K562 (cell line): ENCODE measurements around the gene SUV39H2. TPM values are rescaled to one million over a fixed set of nuclear protein-coding genes. Genes with fewer than 3 reads are reported as not detected.

Experiments
- ATAC-seq: fragments of 200-7000 bp; cut with Tn5 transposase; 3 replicates; pipeline ENCODE4 v1.9.1; 2020; ENCODE audit warnings: moderate library complexity
- BruUV-seq: library from RNA; stranded (reverse); fragments of 400-500 nt; replicated peaks from 2 replicates; lab custom pipeline; 2021; lab: Mats Ljungman, UMichigan
- CTCF ChIA-PET: fragments of 300-600 bp; formaldehyde crosslinking; extraction: SDS; loops from one replicate; lab custom pipeline; 2021; ENCODE audit warnings: low intra/inter-chr PET ratio; lab: Yijun Ruan, JAX
- POLR2A ChIA-PET: fragments of 300-600, 350-650 bp; sonication (Branson Sonifier 250); formaldehyde crosslinking; extraction: SDS; loops from one replicate; lab custom pipeline; 2021; ENCODE audit warnings: antibody characterized with exemption, inconsistent platforms; lab: Yijun Ruan, JAX
- DNase-seq, 4 experiments: peaks; one replicate each; pipeline versions ENCODE4 v3.0.0 to v3.0.0-alpha.2; 2011 to 2018; ENCODE audit warnings: low spot score in 3 of 4, mixed read lengths in 3 of 4; ENCODE audit errors: extremely low read depth in 1 of 4
- FAIRE-seq: peaks from 2 replicates; lab custom pipeline; 2011; peaks lifted over from hg19 to GRCh38; lab: Jason Lieb, UNC
- H2AFZ ChIP-seq: 2 replicates; pipeline ENCODE4 v1.6.0; 2011; ENCODE audit warnings: low read depth, low read length, control low read depth, inconsistent platforms
- H3K27ac ChIP-seq: fragments of 200-600 bp; 3 replicates; pipeline ENCODE4 v1.8.0; 2011; ENCODE audit warnings: low read depth, mild to moderate bottlenecking, control low read depth, inconsistent platforms, low read length, moderate library complexity, mixed read lengths; ENCODE audit errors: extremely low read depth
- H3K27me3 ChIP-seq, 2 experiments: fragments of 300-600 bp in 1 of 2; 2 replicates in 1 of 2; 3 replicates in 1 of 2; pipeline versions ENCODE4 v1.6.0 to v1.8.0; 2011; ENCODE audit warnings: inconsistent platforms in 2 of 2, low read length in 2 of 2, mild to moderate bottlenecking in 1 of 2, mixed read lengths in 1 of 2, moderate library complexity in 1 of 2; ENCODE audit not compliant: control insufficient read depth in 2 of 2, insufficient read depth in 2 of 2
- H3K36me3 ChIP-seq: fragments of 300-600 bp; 3 replicates; pipeline ENCODE4 v1.8.0; 2011; ENCODE audit warnings: mild to moderate bottlenecking, low read length, inconsistent platforms; ENCODE audit not compliant: control insufficient read depth, insufficient read depth
- H3K4me1 ChIP-seq, 2 experiments: fragments of 200-600 bp in 1 of 2; replicated peaks in 1 of 2; 2 replicates in 1 of 2; 3 replicates in 1 of 2; pipeline versions ENCODE4 v1.5.1 to v1.8.0; 2011; ENCODE audit warnings: inconsistent platforms in 2 of 2, low read length in 2 of 2, mild to moderate bottlenecking in 1 of 2, mixed read lengths in 1 of 2, moderate library complexity in 1 of 2; ENCODE audit not compliant: control insufficient read depth in 2 of 2, insufficient read depth in 2 of 2
- H3K4me2 ChIP-seq: 2 replicates; pipeline ENCODE4 v1.6.1; 2011; ENCODE audit warnings: low read length, control low read depth, inconsistent platforms, mixed read lengths; ENCODE audit not compliant: insufficient read depth
- H3K4me3 ChIP-seq: fragments of 200-600 bp; sonication (generic), shearing (Covaris generic); 2 replicates; pipeline ENCODE4 v1.5.1; 2016; ENCODE audit warnings: control low read depth, inconsistent platforms
- H3K79me2 ChIP-seq: fragments of 200-600 bp; 3 replicates; pipeline ENCODE4 v1.8.0; 2011; ENCODE audit warnings: low read length, inconsistent platforms; ENCODE audit not compliant: control insufficient read depth, insufficient read depth
- H3K9ac ChIP-seq, 2 experiments: 2 replicates each; pipeline versions ENCODE4 v1.6.0 to v1.6.1; 2011; ENCODE audit warnings: low read depth in 2 of 2, low read length in 2 of 2, control low read depth in 1 of 2, inconsistent platforms in 1 of 2, mild to moderate bottlenecking in 1 of 2, mixed read lengths in 1 of 2; ENCODE audit not compliant: insufficient read depth in 1 of 2
- H3K9me1 ChIP-seq: one replicate; pipeline ENCODE4 v1.6.0; 2011; ENCODE audit warnings: inconsistent platforms, mild to moderate bottlenecking, low read length, moderate library complexity; ENCODE audit not compliant: control insufficient read depth, insufficient read depth
- H3K9me3 ChIP-seq: replicated peaks from 2 replicates; pipeline ENCODE4 v1.5.1; 2011; ENCODE audit warnings: low read depth, low read length, inconsistent platforms; ENCODE audit not compliant: control insufficient read depth, insufficient read depth
- H4K20me1 ChIP-seq: replicated peaks from 2 replicates; pipeline ENCODE4 v1.6.1; 2011; ENCODE audit warnings: low read length, inconsistent platforms, mixed read lengths; ENCODE audit not compliant: control insufficient read depth, insufficient read depth
- ARID4B ChIP-seq: sonication (generic); formaldehyde crosslinking; IDR thresholded peaks from 2 replicates; pipeline ENCODE4 v1.8.0; 2022; ENCODE audit warnings: mild to moderate bottlenecking, missing genetic modification reagents
- CGGBP1 ChIP-seq: fragments of 250-450 bp; sonication (Bioruptor Pico); IDR thresholded peaks from 2 replicates; pipeline ENCODE4 v1.9.0; 2021; ENCODE audit warnings: mild to moderate bottlenecking
- MLX ChIP-seq, 2 experiments: fragments of 450-650 bp in 1 of 2; sonication (generic) in 1 of 2; formaldehyde crosslinking; conservative IDR thresholded peaks; 2 replicates each; pipeline versions ENCODE4 v1.4.0 to v1.8.1; 2020 to 2022; ENCODE audit warnings: mild to moderate bottlenecking in 1 of 2, missing genetic modification reagents in 1 of 2
- NR2C2 ChIP-seq, 2 experiments: fragments of 200-800 bp in 1 of 2; sonication (Bioruptor generic) in 1 of 2; sonication (generic) in 1 of 2; formaldehyde crosslinking in 1 of 2; IDR thresholded peaks; 2 replicates each; pipeline versions ENCODE4 v1.6.1 to v1.8.0; 2016 to 2022; ENCODE audit warnings: mild to moderate bottlenecking in 1 of 2, missing compliant biosample characterization in 1 of 2, missing genetic modification characterization in 1 of 2, missing genetic modification reagents in 1 of 2
- POLR2A ChIP-seq: fragments of 450-650 bp; conservative IDR thresholded peaks from 2 replicates; pipeline ENCODE4 v1.6.1; 2016
- SRSF1 ChIP-seq: fragments of 200-400 bp; formaldehyde crosslinking; IDR thresholded peaks from 2 replicates; pipeline ENCODE4 v1.6.1; 2017; ENCODE audit warnings: mild to moderate bottlenecking, low read depth, low read length, moderate library complexity
- TEAD4 ChIP-seq, 2 experiments: sonication (generic) in 1 of 2; formaldehyde crosslinking in 1 of 2; IDR thresholded peaks; 2 replicates each; pipeline versions ENCODE4 v1.6.1 to v1.8.0; 2012 to 2022; ENCODE audit warnings: borderline replicate concordance in 1 of 2, inconsistent platforms in 1 of 2, low read length in 1 of 2, mild to moderate bottlenecking in 1 of 2, missing genetic modification reagents in 1 of 2
- YBX1 ChIP-seq: fragments of 450-650 bp; IDR thresholded peaks from 2 replicates; pipeline ENCODE4 v1.7.1; 2016; ENCODE audit warnings: mild to moderate bottlenecking
- ZNF124 ChIP-seq: sonication (generic); formaldehyde crosslinking; IDR thresholded peaks from 2 replicates; pipeline ENCODE4 v1.8.1; 2022; ENCODE audit warnings: missing genetic modification reagents
- ZNF197 ChIP-seq: fragments of 200-800 bp; sonication (Bioruptor generic); IDR thresholded peaks from 2 replicates; pipeline ENCODE4 v1.6.1; 2016; ENCODE audit warnings: low read depth, missing genetic modification characterization, missing compliant biosample characterization
- ZNF274 ChIP-seq: IDR thresholded peaks from 2 replicates; pipeline ENCODE4 v1.6.1; 2011; ENCODE audit warnings: low read depth, mild to moderate bottlenecking, low read length, moderate library complexity, borderline replicate concordance
- ZNF408 ChIP-seq: fragments of 250-450 bp; sonication (Bioruptor Pico); IDR thresholded peaks from 2 replicates; pipeline ENCODE4 v1.4.0; 2020; ENCODE audit warnings: low read depth, mild to moderate bottlenecking, moderate library complexity
- ZNF707 ChIP-seq: fragments of 250-450 bp; sonication (Bioruptor Pico); conservative IDR thresholded peaks from 2 replicates; pipeline ENCODE4 v1.8.0; 2022; ENCODE audit warnings: inconsistent platforms, mild to moderate bottlenecking, moderate library complexity
- WGBS: fragments of 100-300 bp; shearing (Covaris generic); methylation state at CpG from one replicate; pipeline ENCODE4 v1.1.6; 2016; ENCODE audit warnings: low coverage, mixed read lengths; ENCODE audit not compliant: insufficient coverage; ENCODE audit errors: missing lambda C conversion rate; 5-methylcytosine and 5-hydroxymethylcytosine counted together
- in situ Hi-C: fragments of 300-500 bp; cut with MboI; formaldehyde crosslinking; loops from 4 replicates; pipeline ENCODE4 v1.15.0; 2018; ENCODE audit warnings: inconsistent platforms, mixed read lengths
- intact Hi-C: fragments of 100-400 bp; cut with micrococcal nuclease; formaldehyde crosslinking; loops from 2 replicates; pipeline ENCODE4 v1.14.2; 2022
- polyA plus RNA-seq, 8 experiments: library from polyadenylated mRNA; depleted of rRNA in 4 of 8; stranded (reverse) in 5 of 8; unstranded in 3 of 8; fragments of >200 nt; fragmentation: Nextera tagmentation in 2 of 8; fragmentation: Illumina TruSeq in 1 of 8; extraction: Ambion mirVana in 2 of 8; extraction: Trizol in 1 of 8; gene quantifications; 2 replicates each; pipeline versions ENCODE4 v1.2.1 to v1.2.3, GENCODE V29; 2011 to 2014; ENCODE audit warnings: inconsistent platforms in 1 of 8, missing spikeins in 1 of 8
- total RNA-seq, 7 experiments: library from RNA; depleted of rRNA in 6 of 7; stranded (reverse); fragments of >200 nt in 6 of 7; fragmentation: Illumina TruSeq in 2 of 7; extraction: Trizol in 2 of 7; gene quantifications; 2 replicates each; pipeline versions ENCODE4 v1.2.1 to v1.2.3, GENCODE V29; 2011 to 2021; ENCODE audit warnings: low replicate concordance in 1 of 7

The SUV39H2 gene
- total and polyA plus RNA-seq, 9 of the 15 experiments (the other 6 are each of a cell fraction or from before 2014, with no cell fraction given), result 24.1 to 54.3 (median 41.3) TPM

- no peak for TF ChIP-seq CGGBP1 (CRISPR knock-in tag)
- TF ChIP-seq, all 486 proteins: peak for 2
Measured at GRCh38 chr10:14855453-14855852, 23.2 kb upstream of the SUV39H2 start (continued).

DNA sequence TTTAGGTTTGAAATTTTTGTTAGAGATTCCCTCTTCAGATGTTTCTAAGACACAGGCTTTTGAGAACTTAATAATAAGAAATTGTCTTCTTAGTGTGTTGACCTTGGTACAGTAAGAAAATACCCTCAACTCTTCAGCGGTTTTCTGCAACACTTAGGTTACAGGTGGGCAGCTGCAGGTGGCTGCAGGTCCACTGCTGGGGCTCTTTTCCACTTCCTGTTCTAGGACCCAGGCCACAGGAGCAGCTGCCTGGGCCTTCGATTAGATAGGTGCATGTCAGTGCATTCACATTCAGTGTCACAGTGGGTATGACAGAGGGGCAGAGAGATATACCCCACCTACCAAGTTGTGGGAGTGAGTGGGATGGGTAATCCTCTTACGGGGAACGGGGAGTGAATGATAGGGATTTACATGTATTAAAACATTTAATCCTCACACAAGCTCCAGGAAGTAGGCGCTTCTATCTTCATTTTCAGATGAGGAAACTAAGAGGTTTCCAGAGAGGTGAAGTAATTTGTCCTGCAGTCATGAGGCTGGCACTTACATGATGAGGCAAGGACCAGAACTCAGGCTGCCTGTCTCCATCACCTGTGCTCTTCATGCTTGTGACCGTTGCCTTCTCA lies 20.2 kb upstream of the SUV39H2 start:
- no TSS peak for BruUV-seq
- no peak overlapping the region for H3K4me3 ChIP-seq
- intact Hi-C loops (no loop called here), in situ Hi-C loops (no loop called here)
- DNase-seq, result no peak
- H3K9me3 ChIP-seq, result no peaks in the 10 kb centered on the region
- no peak overlapping the region for H3K9ac ChIP-seq
- no peaks in the 10 kb centered on the region for H3K79me2 ChIP-seq
- no peak for FAIRE-seq
- no peaks in the 10 kb centered on the region for H3K9me1 ChIP-seq
- POLR2A ChIA-PET, result interaction anchor here (0.7 to 1.0 kb wide), 5 partner anchors 14 to 32 kb away, joined by 3 to 5 read pairs (median 3); no protein-coding TSS in a partner anchor
- no peak overlapping the region for H3K4me2 ChIP-seq
- H3K27ac ChIP-seq, result no peak overlapping the region
- no peak overlapping the region for H2AFZ ChIP-seq
- 91% methylated on average over 6 of the region's 6 CpGs for WGBS
- H3K36me3 ChIP-seq, result peaks cover 64% of the 10 kb centered on the region
- H3K27me3 ChIP-seq, result no peaks in the 10 kb centered on the region
- no peaks in the 10 kb centered on the region for H3K4me1 ChIP-seq
- CTCF ChIA-PET, result no interaction called here
- no peak for ATAC-seq
- H4K20me1 ChIP-seq, result no peaks in the 10 kb centered on the region; the same call in 1 of the 2 replicates
- TF ChIP-seq MLX (CRISPR knock-in tag; conservative IDR thresholded peaks at IDR 0.05), result no peak
- no peak for TF ChIP-seq ZNF707 (CRISPR knock-in tag)
- TF ChIP-seq ZNF124 (CRISPR knock-in tag), result no peak
- TF ChIP-seq ZNF197, result no peak
- TF ChIP-seq ZNF408 (CRISPR knock-in tag), result no peak
- TF ChIP-seq POLR2A, result no peak
- no peak for TF ChIP-seq ARID4B (CRISPR knock-in tag)
- TF ChIP-seq TEAD4 (IDR thresholded peaks at IDR 0.05; ENCODE audit: low read length), result no peak
- no peak for TF ChIP-seq TEAD4 (CRISPR knock-in tag; IDR thresholded peaks at IDR 0.05; ENCODE audit: borderline replicate concordance)
- TF ChIP-seq NR2C2 (CRISPR knock-in tag; IDR thresholded peaks at IDR 0.05), result no peak
- TF ChIP-seq NR2C2 (tag; IDR thresholded peaks at IDR 0.05), result no peak
- TF ChIP-seq SRSF1, result no peak
- no peak for TF ChIP-seq ZNF274
- TF ChIP-seq YBX1, result no peak
